Stimulated activated CD4-positive, alpha-beta T cell treated with anti-CD3 and anti-CD28 coated beads, Interleukin-1b, Interleukin-23, amount 100 ng/mL, for 24 hours (primary cell): ENCODE data around the gene ALPK3.

Source experiments
- DNase-seq, 4 experiments: peaks; one replicate each; pipeline ENCODE4 v3.0.0-alpha.2; 2020; ENCODE audit warnings: low read depth in 4 of 4, low spot score in 1 of 4

ALPK3 gene

GRCh38 chr15:84797212-84797611 lies 19.9 kb upstream of the ALPK3 start:
- no peak for DNase-seq

- no peak for DNase-seq
These were observed 19.4 kb upstream of the ALPK3 start for GRCh38 chr15:84797801-84798200.

DNA sequence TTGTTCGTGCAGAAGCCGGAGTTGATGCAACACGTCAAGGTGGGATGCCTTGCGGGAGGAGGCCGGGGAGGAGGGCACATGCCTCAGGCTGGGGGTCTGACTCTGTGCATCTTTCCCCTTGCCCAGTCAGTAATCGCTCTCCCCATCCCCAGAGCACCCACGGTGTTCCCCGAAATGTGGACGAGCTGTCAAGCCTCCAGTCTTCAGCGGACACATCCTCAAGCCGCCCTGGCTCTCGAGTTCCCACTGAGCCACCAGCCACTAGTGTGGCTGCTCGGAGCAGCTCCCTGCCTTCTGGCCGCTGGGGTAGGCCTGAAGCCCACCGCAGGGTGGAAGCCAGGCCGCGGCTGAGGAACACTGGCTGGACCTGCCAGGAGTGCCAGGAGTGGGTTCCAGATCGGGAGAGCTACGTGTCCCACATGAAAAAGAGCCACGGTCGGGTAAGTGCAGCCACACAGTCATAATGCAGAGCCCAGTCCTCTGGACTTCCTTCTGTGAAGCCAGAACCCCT lies 18.7 kb upstream of the ALPK3 start:
- DNase-seq = no peak

GRCh38 chr15:84799511-84800187 lies 17.5 kb upstream of the ALPK3 start:
- no peak for DNase-seq

DNA sequence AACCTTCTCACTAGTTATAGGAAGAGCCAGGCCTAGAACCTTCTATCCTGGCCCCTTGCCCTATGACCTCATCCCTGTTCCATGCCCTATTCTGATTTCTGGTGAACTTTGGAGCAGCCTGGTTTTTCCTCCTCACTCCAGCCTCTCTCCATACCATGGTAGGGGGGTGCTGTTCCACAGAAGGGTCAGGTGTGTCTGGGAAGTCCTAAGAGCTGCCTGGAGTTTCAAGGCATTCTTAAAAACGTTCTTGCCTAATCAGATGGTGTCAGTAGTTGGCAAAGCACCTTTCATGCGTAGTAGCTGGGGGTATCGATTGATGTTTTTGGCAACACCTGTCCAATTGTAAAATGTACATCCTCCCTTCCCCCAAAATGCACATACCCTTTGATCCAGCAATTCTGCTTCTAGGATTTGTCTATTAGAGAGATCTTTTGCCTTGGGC lies 16.8 kb upstream of the ALPK3 start:
- no peak for DNase-seq

- DNase-seq = no peak
These were observed 12.9 kb upstream of the ALPK3 start for GRCh38 chr15:84804005-84804900.

DNA sequence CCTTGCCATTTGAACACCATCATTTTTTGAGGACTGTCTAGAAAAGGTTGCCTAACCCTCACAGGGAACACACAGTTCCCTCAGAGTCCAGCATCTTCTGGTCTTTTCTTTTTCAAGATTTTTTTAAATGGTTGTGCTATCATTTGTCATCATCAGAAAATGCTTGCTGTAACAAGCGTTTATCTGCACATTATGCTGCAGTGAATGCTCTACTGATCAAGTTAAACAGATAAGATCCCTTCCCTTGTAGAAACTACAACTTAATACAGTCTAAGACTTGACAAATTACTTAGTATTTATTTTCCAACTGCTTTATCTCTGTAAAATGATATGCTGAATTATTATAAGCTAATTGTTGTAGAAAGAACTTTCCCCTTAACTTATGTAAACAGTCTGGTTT lies 11.9 kb upstream of the ALPK3 start:
- no peak for DNase-seq

- DNase-seq = no peak
These were observed 9.9 kb upstream of the ALPK3 start for GRCh38 chr15:84807228-84807627.

- DNase-seq = no peak
These were observed 6.9 kb upstream of the ALPK3 start for GRCh38 chr15:84810073-84810840.

DNA sequence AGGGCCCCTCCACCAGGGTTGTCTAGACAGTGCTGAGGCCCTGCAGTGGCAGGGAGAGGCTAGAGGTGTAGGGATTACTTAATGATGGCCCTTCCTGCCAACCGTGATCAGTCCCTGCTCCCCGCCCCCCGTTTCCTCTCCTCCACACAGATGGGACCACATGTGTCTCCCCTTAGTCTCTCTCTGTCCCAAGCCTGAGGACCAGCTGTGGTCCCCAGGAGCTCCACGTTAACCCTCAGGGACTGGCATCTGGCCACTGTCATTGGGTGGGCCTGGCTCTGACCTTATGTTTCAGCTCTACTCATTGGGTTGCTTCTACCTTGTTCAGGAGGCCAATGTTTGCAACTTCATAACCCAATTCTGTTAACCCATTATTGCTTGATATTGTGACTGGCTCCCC lies 6.0 kb upstream of the ALPK3 start:
- no peak for DNase-seq

DNA sequence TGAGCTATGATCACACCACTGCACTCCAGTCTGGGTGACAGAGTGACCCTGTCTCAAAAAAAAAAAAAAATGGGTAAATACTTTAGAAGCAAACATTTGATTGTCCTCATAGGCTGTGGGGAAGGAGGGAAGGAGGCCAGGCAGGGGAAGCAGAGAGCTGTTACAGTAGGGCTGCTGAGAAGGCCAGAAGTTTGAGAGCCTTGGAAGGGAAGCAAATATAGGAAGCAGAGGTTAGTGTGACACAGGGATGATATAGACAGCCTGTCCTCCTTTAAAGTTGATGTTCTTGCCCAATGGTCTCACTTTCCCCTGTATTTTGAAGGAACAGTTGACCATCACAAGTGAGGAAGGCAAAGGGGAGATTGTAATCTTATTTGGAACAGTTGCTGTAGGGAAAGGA lies 5.3 kb upstream of the ALPK3 start:
- DNase-seq = no peak

DNA sequence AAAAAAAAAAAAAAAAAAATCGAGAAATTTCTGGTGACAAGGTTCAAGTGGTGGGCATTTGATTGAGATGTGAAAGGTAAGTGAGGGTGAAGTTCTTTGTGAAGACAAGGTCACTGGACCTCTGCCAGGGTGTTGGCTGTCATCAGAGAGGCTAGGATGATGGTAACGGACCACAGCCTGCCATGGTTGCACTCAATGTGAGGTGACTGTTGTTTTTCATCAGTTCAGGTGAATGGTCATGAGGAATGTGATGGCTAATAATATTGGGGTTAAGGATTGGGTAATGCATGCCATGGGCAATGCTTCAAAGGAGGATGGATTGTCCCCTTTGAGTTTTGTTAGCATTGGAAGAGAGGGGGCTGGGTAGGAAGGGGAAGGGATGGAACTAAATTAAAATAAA lies 4.3 kb upstream of the ALPK3 start:
- DNase-seq = no peak

DNA sequence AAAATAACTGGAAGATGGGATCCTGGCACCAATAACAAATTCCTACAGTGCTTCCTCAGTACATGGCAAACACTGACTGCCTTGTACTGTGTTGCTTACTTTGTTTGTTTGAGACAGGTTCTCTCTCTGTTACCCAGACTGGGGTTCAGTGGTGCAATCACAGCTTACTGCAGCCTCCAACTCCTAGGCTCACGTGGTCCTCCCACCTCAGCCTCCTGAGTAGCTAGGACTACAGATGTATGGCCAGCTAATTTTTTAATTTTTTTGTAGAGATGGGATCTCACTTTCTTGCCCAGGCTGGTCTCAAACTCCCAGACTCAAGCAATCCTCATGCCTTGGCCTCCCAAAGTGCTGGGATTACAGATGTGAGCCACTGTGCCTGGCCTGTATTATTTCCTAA lies 3.7 kb upstream of the ALPK3 start:
- DNase-seq = no peak

DNA sequence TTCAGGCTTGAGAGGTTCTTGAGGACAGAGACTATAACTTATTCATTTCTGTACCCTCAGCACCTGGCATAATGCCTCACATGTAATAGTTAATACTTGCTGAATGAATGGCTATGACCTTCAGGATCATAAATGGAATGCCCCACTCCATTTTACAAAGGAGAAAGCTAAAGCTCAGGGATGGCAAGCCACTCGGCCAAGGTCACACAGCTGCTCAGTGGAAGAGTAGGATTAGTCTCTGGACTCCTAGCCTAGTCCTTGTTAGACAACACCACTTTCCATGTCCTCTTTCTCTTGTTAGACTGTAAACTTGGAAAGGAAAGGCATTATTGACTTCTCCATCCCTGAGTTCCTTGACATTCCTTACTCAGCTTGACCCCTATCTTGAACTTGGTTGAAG lies 3.2 kb upstream of the ALPK3 start:
- no peak for DNase-seq

GRCh38 chr15:84814916-84815315 lies 2.2 kb upstream of the ALPK3 start:
- no peak for DNase-seq

GRCh38 chr15:84817466-84818081 lies 418 bp downstream of the ALPK3 start:
- no peak for DNase-seq

- no peak for DNase-seq
These were observed 1.3 kb downstream of the ALPK3 start for GRCh38 chr15:84818261-84819131.

DNA sequence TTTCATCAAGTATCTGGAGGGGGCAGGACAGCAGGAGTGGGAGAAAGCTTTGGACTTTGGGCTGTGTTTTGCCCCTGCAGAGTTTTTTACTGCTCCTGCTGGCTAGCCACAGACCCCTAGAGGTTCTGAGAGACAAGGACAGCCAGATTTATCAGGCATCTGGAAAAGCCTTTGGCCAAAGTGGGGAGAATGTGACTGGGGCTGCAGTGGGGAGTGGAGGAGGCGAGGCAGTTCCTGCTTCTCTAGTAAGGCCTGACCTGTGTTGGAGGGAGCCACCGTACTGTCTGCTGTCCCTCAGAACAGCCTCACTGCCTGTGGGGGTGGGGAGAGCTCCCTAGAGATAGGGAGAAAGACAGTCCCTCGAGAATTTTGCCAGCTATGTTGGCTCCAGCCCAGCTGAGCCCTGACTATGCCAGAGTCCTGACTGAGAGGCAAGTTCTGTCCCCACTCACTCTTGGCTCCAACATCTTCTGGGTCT lies 2.2 kb downstream of the ALPK3 start:
- DNase-seq = no peak

DNA sequence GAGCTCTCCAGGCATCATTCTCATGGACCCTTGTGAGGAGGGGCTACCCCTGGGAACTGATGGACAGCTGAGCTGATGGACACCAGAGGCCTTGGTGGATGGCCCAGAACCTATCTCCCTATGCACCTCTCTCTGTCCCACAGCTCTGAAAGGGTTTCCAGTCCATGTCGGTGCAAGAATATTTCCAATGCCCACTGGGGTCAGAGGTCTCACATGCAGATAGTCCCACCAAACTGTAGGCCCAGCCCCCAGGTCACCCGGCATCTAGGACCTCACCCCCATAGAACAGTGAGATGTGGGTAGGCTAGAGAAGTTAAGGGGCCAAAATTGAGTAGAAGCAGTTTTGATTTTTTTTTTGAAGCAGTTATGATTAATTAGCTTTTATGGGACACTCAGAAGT lies 2.6 kb downstream of the ALPK3 start:
- no peak for DNase-seq

DNA sequence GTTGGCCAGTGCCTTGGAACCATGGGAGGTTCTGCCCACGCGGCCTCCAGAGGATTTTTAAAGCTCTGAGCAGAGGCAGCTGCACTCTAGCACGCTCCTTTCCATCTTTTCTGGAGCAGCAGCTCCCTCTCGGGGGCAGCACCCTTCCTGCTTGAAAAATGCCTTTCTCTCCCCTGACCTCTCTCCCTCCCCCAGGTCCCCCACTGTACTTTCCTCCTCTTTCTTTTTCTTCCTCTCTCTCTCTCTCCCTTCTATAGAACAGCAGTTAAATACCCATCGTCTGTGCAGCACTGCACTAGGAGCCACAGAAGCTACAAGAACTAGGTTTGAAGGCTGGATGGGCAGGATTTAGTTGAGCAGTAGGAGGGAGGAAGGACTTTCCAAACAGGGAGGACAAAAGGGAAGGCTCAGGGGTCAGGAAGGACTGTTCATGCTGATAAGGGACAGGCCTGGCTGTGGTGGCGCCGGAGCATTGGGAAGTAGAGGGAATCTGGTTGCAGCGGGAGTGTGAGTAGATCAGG lies 4.4 kb downstream of the ALPK3 start:
- DNase-seq = no peak
